PC-9 (cell line): ENCODE data around the gene SCARF2. TPM values are rescaled to one million over a fixed set of nuclear protein-coding genes. Genes with fewer than 3 reads are reported as not detected.

Experiments
- BruUV-seq: library from RNA; stranded (reverse); fragments of 400-500 nt; replicated peaks from 2 replicates; lab custom pipeline; 2021; lab: Mats Ljungman, UMichigan
- CTCF ChIA-PET: fragments of 300-600 bp; sonication (Branson Sonifier 250); formaldehyde crosslinking; loops from one replicate; lab custom pipeline; 2022; ENCODE audit warnings: antibody characterized with exemption; lab: Charles Lee
- POLR2A ChIA-PET: fragments of 300-600 bp; sonication (Branson Sonifier 250); formaldehyde crosslinking; loops from one replicate; lab custom pipeline; 2022; ENCODE audit warnings: antibody characterized with exemption; ENCODE audit not compliant: unreplicated experiment; lab: Charles Lee
- DNase-seq, 2 experiments: peaks; one replicate each; pipeline versions ENCODE4 v3.0.0 to v3.0.0-alpha.2; 2015 to 2022; ENCODE audit warnings: mixed read lengths in 1 of 2
- H2AFZ ChIP-seq: fragments of 200-600 bp; sonication (generic); 2 replicates; pipeline ENCODE4 v1.8.1; 2017; ENCODE audit warnings: antibody characterized with exemption
- H3F3A ChIP-seq: fragments of 200-600 bp; sonication (generic); 2 replicates; pipeline ENCODE4 v1.8.1; 2017; ENCODE audit warnings: antibody characterized with exemption, mild to moderate bottlenecking, low read depth; ENCODE audit not compliant: insufficient read depth
- H3K27ac ChIP-seq: fragments of 200-600 bp; sonication (generic); 2 replicates; pipeline ENCODE4 v1.6.1; 2016; ENCODE audit warnings: mixed run types
- H3K27me3 ChIP-seq: fragments of 200-600 bp; sonication (generic); 2 replicates; pipeline ENCODE4 v1.6.1; 2016; ENCODE audit warnings: low read depth, mixed run types; ENCODE audit not compliant: insufficient read depth
- H3K36me3 ChIP-seq: fragments of 200-600 bp; sonication (generic); 2 replicates; pipeline ENCODE4 v1.6.1; 2016; ENCODE audit warnings: low read depth, mixed run types
- H3K4me1 ChIP-seq: fragments of 200-600 bp; sonication (generic); replicated peaks from 2 replicates; pipeline ENCODE4 v1.6.1; 2016; ENCODE audit warnings: mixed run types; ENCODE audit not compliant: insufficient read depth
- H3K4me2 ChIP-seq: fragments of 200-600 bp; sonication (generic); 2 replicates; pipeline ENCODE4 v1.6.1; 2017; ENCODE audit warnings: mixed run types
- H3K4me3 ChIP-seq: fragments of 200-600 bp; sonication (generic); 2 replicates; pipeline ENCODE4 v1.6.1; 2016; ENCODE audit warnings: mixed run types
- H3K79me2 ChIP-seq: fragments of 200-600 bp; sonication (generic); 2 replicates; pipeline ENCODE4 v1.6.1; 2017; ENCODE audit warnings: low read depth, mixed run types
- H3K9me2 ChIP-seq: fragments of 200-600 bp; sonication (generic); 2 replicates; pipeline ENCODE4 v1.8.1; 2017; ENCODE audit warnings: mild to moderate bottlenecking; ENCODE audit not compliant: insufficient read depth
- H3K9me3 ChIP-seq: fragments of 200-600 bp; sonication (generic); 2 replicates; pipeline ENCODE4 v1.8.1; 2016; ENCODE audit warnings: low read depth; ENCODE audit not compliant: insufficient read depth
- H4K20me1 ChIP-seq: fragments of 200-600 bp; sonication (generic); 2 replicates; pipeline ENCODE4 v1.8.1; 2017; ENCODE audit not compliant: insufficient read depth
- CTCF ChIP-seq: fragments of 200-600 bp; sonication (generic); conservative IDR thresholded peaks from 2 replicates; pipeline ENCODE4 v1.6.1; 2017; ENCODE audit warnings: mixed run types, antibody characterized with exemption, mild to moderate bottlenecking, moderate library complexity
- EZH2 ChIP-seq: fragments of 200-600 bp; sonication (generic); IDR thresholded peaks from 2 replicates; pipeline ENCODE4 v1.8.0; 2017; ENCODE audit warnings: antibody characterized with exemption, low read depth
- intact Hi-C: fragments of 100-400 bp; cut with micrococcal nuclease; formaldehyde crosslinking; loops from one replicate; pipeline ENCODE4 v1.10.0; 2022; ENCODE audit not compliant: unreplicated experiment
- total RNA-seq: library from RNA; stranded (reverse); gene quantifications from 2 replicates; pipeline ENCODE4 v1.2.3, GENCODE V29; 2021

The SCARF2 gene
- total RNA-seq, 1 experiment from 2014 or later: 0.52 TPM

GRCh38 chr22:20388200-20388599 lies 49.4 kb downstream of the SCARF2 start:
- Histone ChIP-seq H3K79me2 (no peaks in the 10 kb centered on the region), H3K27ac (no peak overlapping the region), H3K9me2 (no peaks in the 10 kb centered on the region), H4K20me1 (no peaks in the 10 kb centered on the region), H2AFZ (no peak overlapping the region), H3K27me3 (peaks cover 11% of the 10 kb centered on the region; the same call in 1 of the 2 replicates), H3F3A (no peaks in the 10 kb centered on the region), H3K4me1 (no peaks in the 10 kb centered on the region), H3K4me3 (no peak overlapping the region), H3K4me2 (no peak overlapping the region), H3K36me3 (no peaks in the 10 kb centered on the region), H3K9me3 (no peaks in the 10 kb centered on the region)
- intact Hi-C loops: no loop called here
- CTCF ChIA-PET: interaction anchor here (0.6 kb wide), 1 partner anchor 30 kb away, joined by 13 read pairs; no protein-coding TSS in a partner anchor
- TF ChIP-seq EZH2: no peak
- TF ChIP-seq CTCF: no peak
- DNase-seq: no peak
- POLR2A ChIA-PET: no interaction called here
- no TSS peak for BruUV-seq

GRCh38 chr22:20386972-20387371 lies 50.7 kb downstream of the SCARF2 start:
- no peak overlapping the region for H3K4me3 ChIP-seq
- no peaks in the 10 kb centered on the region for H4K20me1 ChIP-seq
- H3K27me3 ChIP-seq: peaks cover 11% of the 10 kb centered on the region; the same call in 1 of the 2 replicates
- intact Hi-C loops: no loop called here
- POLR2A ChIA-PET: no interaction called here
- no peaks in the 10 kb centered on the region for H3K9me3 ChIP-seq
- H3K9me2 ChIP-seq: no peaks in the 10 kb centered on the region
- BruUV-seq: no TSS peak
- H2AFZ ChIP-seq: no peak overlapping the region
- no peaks in the 10 kb centered on the region for H3K36me3 ChIP-seq
- no peaks in the 10 kb centered on the region for H3K79me2 ChIP-seq
- DNase-seq: no peak
- CTCF ChIA-PET: no interaction called here
- H3K4me1 ChIP-seq: no peaks in the 10 kb centered on the region
- no peak overlapping the region for H3K4me2 ChIP-seq
- TF ChIP-seq CTCF: no peak
- H3K27ac ChIP-seq: no peak overlapping the region
- H3F3A ChIP-seq: no peaks in the 10 kb centered on the region

GRCh38 chr22:20386336-20386735 lies 51.3 kb downstream of the SCARF2 start:
- no peak for TF ChIP-seq CTCF
- TF ChIP-seq EZH2: no peak
- H3K4me3 ChIP-seq: no peak overlapping the region
- no peak for DNase-seq
- H3F3A ChIP-seq: no peaks in the 10 kb centered on the region
- no peaks in the 10 kb centered on the region for H3K9me3 ChIP-seq
- no peaks in the 10 kb centered on the region for H3K36me3 ChIP-seq
- H3K79me2 ChIP-seq: no peaks in the 10 kb centered on the region
- no peaks in the 10 kb centered on the region for H3K9me2 ChIP-seq
- H3K27ac ChIP-seq: no peak overlapping the region
- no TSS peak for BruUV-seq
- H2AFZ ChIP-seq: no peak overlapping the region
- H3K4me2 ChIP-seq: no peak overlapping the region
- H3K27me3 ChIP-seq: peaks cover 11% of the 10 kb centered on the region; the same call in 1 of the 2 replicates
- ChIA-PET POLR2A (no interaction called here), CTCF (no interaction called here)
- intact Hi-C loops: no loop called here
- H4K20me1 ChIP-seq: no peaks in the 10 kb centered on the region
- H3K4me1 ChIP-seq: no peaks in the 10 kb centered on the region
